Measurements from ENCODE around the gene CPS1. TPM values are rescaled to one million over a fixed set of nuclear protein-coding genes. Genes with fewer than 3 reads are reported as not detected.

The CPS1 gene
- total and polyA plus RNA-seq, 2 donors (not counting 3 experiments of a cell fraction or from before 2014, with no cell fraction given), result 0.18 to 0.53 TPM

DNA sequence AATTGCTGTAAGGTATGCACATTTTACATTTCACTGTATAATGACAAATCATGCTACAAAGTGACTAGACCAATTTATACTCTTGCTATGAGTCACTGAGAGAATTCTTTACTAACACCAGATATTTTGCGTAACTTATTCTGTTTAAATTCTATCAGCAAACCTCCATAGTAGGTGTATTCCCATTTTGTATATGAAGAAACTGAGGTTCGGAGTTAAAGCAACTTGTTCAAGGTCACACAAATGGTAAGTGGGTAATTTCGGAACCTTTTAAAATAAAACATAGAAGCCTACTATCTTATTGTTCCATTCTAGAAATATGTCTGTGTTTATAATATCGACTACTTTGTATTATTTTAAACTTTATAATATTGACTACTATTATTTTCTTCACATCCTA, 15.9 kb upstream of the CPS1 start:
- intact Hi-C loops (cut with micrococcal nuclease) (no loop called here), dilution Hi-C loops (cut with MboI; ENCODE audit: extremely low pct_ligation_motif_present, low sequenced_read_pairs) (no loop called here)
- no peak for FAIRE-seq
- Histone ChIP-seq H3K79me2 (ENCODE audit: control insufficient read depth, insufficient read depth, low read length) (no peaks in the 10 kb centered on the region), H3K9ac (replicated peaks; ENCODE audit: extremely low read depth, insufficient read depth, low read length) (no peak overlapping the region), H3K9me1 (replicated peaks; ENCODE audit: control insufficient read depth, extremely low read depth, insufficient read depth, low read length) (no peaks in the 10 kb centered on the region), H2AFZ (ENCODE audit: low read depth, low read length) (no peak overlapping the region), H3K36me3 (ENCODE audit: control insufficient read depth in 2 of 2, extremely low read depth in 1 of 2, insufficient read depth in 2 of 2, low read length in 2 of 2) (no peaks in the 10 kb centered on the region), H3K4me2 (ENCODE audit: insufficient read depth, low read length) (no peak overlapping the region), H4K20me1 (replicated peaks; ENCODE audit: control insufficient read depth, extremely low read depth, insufficient read depth, low read length) (no peaks in the 10 kb centered on the region), H3K27ac (ENCODE audit: insufficient read depth, low read depth, low read length) (no peak overlapping the region), H3K4me3 (replicated peaks in 1 of 3; ENCODE audit: insufficient read depth in 1 of 3, low read depth in 1 of 3, low read length in 3 of 3) (no peak overlapping the region), H3K4me1 (ENCODE audit: control insufficient read depth, extremely low read depth, insufficient read depth, low read length) (no peaks in the 10 kb centered on the region), H3K9me3 (replicated peaks; ENCODE audit: control insufficient read depth, insufficient read depth, low read length) (no peaks in the 10 kb centered on the region), H3K27me3 (ENCODE audit: control insufficient read depth in 2 of 2, insufficient read depth in 2 of 2, low read length in 2 of 2) (no peaks in the 10 kb centered on the region)
- ChIA-PET POLR2A (no interaction called here), CTCF (no interaction called here)
- DNase-seq (ENCODE audit: low read depth, low spot score), result no peak
- no TSS peak for BruUV-seq (replicated peaks)
- no peak for TF ChIP-seq GATA2 (IDR thresholded peaks at IDR 0.05; ENCODE audit: insufficient read depth, insufficient read length, low read depth, low read length)

DNA sequence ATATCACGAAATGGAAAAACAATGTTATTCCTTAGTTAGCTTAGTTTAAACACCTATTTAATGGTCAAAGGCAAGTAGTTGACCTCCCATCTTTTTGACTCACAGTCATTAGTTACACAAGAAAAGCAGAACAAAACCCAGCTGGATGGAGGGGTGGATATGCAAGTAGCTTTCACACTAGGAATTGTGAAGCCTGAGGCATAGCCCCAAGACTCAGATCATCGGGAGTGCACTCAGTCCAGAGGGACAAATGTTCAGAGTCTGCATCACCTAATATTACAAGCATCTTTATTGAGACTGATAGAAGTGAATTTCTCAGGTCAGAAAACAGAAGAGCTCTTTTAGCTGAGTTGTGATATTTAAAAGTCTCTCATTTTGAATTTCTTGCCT, 15.5 kb upstream of the CPS1 start:
- POLR2A ChIA-PET, result no interaction called here
- H3K27me3 ChIP-seq (ENCODE audit: control insufficient read depth in 2 of 2, insufficient read depth in 2 of 2, low read length in 2 of 2), result no peaks in the 10 kb centered on the region
- no peaks in the 10 kb centered on the region for H3K9me3 ChIP-seq (replicated peaks; ENCODE audit: control insufficient read depth, insufficient read depth, low read length)
- H3K27ac ChIP-seq (ENCODE audit: insufficient read depth, low read depth, low read length), result no peak overlapping the region
- CTCF ChIA-PET, result no interaction called here
- no peaks in the 10 kb centered on the region for H3K79me2 ChIP-seq (ENCODE audit: control insufficient read depth, insufficient read depth, low read length)
- TF ChIP-seq, protein P1, sequence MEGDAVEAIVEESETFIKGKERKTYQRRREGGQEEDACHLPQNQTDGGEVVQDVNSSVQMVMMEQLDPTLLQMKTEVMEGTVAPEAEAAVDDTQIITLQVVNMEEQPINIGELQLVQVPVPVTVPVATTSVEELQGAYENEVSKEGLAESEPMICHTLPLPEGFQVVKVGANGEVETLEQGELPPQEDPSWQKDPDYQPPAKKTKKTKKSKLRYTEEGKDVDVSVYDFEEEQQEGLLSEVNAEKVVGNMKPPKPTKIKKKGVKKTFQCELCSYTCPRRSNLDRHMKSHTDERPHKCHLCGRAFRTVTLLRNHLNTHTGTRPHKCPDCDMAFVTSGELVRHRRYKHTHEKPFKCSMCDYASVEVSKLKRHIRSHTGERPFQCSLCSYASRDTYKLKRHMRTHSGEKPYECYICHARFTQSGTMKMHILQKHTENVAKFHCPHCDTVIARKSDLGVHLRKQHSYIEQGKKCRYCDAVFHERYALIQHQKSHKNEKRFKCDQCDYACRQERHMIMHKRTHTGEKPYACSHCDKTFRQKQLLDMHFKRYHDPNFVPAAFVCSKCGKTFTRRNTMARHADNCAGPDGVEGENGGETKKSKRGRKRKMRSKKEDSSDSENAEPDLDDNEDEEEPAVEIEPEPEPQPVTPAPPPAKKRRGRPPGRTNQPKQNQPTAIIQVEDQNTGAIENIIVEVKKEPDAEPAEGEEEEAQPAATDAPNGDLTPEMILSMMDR (IDR thresholded peaks at IDR 0.05; ENCODE audit: extremely low read depth in 1 of 2, insufficient read depth in 1 of 2, low read depth in 1 of 2, low read length in 2 of 2), result no peak
- BruUV-seq (replicated peaks), result no TSS peak
- no peak overlapping the region for H2AFZ ChIP-seq (ENCODE audit: low read depth, low read length)
- no peak overlapping the region for H3K4me3 ChIP-seq (replicated peaks in 1 of 3; ENCODE audit: insufficient read depth in 1 of 3, low read depth in 1 of 3, low read length in 3 of 3)
- no peak overlapping the region for H3K4me2 ChIP-seq (ENCODE audit: insufficient read depth, low read length)
- H4K20me1 ChIP-seq (replicated peaks; ENCODE audit: control insufficient read depth, extremely low read depth, insufficient read depth, low read length), result no peaks in the 10 kb centered on the region
- no peaks in the 10 kb centered on the region for H3K36me3 ChIP-seq (ENCODE audit: control insufficient read depth in 2 of 2, extremely low read depth in 1 of 2, insufficient read depth in 2 of 2, low read length in 2 of 2)
- H3K9ac ChIP-seq (replicated peaks; ENCODE audit: extremely low read depth, insufficient read depth, low read length), result no peak overlapping the region
- no peaks in the 10 kb centered on the region for H3K9me1 ChIP-seq (replicated peaks; ENCODE audit: control insufficient read depth, extremely low read depth, insufficient read depth, low read length)
- no peaks in the 10 kb centered on the region for H3K4me1 ChIP-seq (ENCODE audit: control insufficient read depth, extremely low read depth, insufficient read depth, low read length)
- dilution Hi-C loops (cut with MboI; ENCODE audit: extremely low pct_ligation_motif_present, low sequenced_read_pairs), result no loop called here
- FAIRE-seq (no peak), DNase-seq (ENCODE audit: low read depth, low spot score) (no peak)
- intact Hi-C loops (cut with micrococcal nuclease), result no loop called here
